NCI-H1417 treated with DMSO at 0.1 percent for 48 hours (cell line): ENCODE measurements around the gene ACTG1.
A peak's percentile ranks its signal among the peaks of the same experiment; 100 is the strongest.

ENCODE experiments used
- DNase-seq: peaks from one replicate; lab custom pipeline; 2025; lab: John Stamatoyannopoulos, UW

Gene ACTG1

GRCh38 chr17:81545160-81545949, 32.8 kb upstream of the ACTG1 start:
- DNase-seq = no peak

- no peak for DNase-seq
These were observed 31.8 kb upstream of the ACTG1 start for GRCh38 chr17:81544281-81544974.

GRCh38 chr17:81543756-81544155, 31.2 kb upstream of the ACTG1 start:
- DNase-seq = no peak

- no peak for DNase-seq
These were observed 30.7 kb upstream of the ACTG1 start for GRCh38 chr17:81543339-81543675.

GRCh38 chr17:81542431-81543338, 30.1 kb upstream of the ACTG1 start:
- DNase-seq = no peak

GRCh38 chr17:81541123-81541522, 28.5 kb upstream of the ACTG1 start:
- DNase-seq = no peak

- DNase-seq = no peak
These were observed 28.1 kb upstream of the ACTG1 start for GRCh38 chr17:81540676-81541027.

- no peak for DNase-seq
These were observed 27.5 kb upstream of the ACTG1 start for GRCh38 chr17:81539961-81540675.

- no peak for DNase-seq
These were observed 26.9 kb upstream of the ACTG1 start for GRCh38 chr17:81539571-81539900.

GRCh38 chr17:81538651-81539570, 26.3 kb upstream of the ACTG1 start:
- no peak for DNase-seq

GRCh38 chr17:81537856-81538555, 25.4 kb upstream of the ACTG1 start:
- DNase-seq = peak; percentile 77

GRCh38 chr17:81537343-81537855, 24.8 kb upstream of the ACTG1 start:
- DNase-seq = no peak

- no peak for DNase-seq
These were observed 24.0 kb upstream of the ACTG1 start for GRCh38 chr17:81536299-81537290.

- no peak for DNase-seq
These were observed 23.1 kb upstream of the ACTG1 start for GRCh38 chr17:81535480-81536298.

- no peak for DNase-seq
These were observed 22.4 kb upstream of the ACTG1 start for GRCh38 chr17:81535007-81535328.

- no peak for DNase-seq
These were observed 21.8 kb upstream of the ACTG1 start for GRCh38 chr17:81534157-81535006.
